NCI-H446 treated with DMSO at 0.1 percent for 48 hours (cell line): ENCODE data around the gene ZNF609.

Experiments
- DNase-seq: peaks from one replicate; lab custom pipeline; 2025; lab: John Stamatoyannopoulos, UW

The ZNF609 gene

DNA sequence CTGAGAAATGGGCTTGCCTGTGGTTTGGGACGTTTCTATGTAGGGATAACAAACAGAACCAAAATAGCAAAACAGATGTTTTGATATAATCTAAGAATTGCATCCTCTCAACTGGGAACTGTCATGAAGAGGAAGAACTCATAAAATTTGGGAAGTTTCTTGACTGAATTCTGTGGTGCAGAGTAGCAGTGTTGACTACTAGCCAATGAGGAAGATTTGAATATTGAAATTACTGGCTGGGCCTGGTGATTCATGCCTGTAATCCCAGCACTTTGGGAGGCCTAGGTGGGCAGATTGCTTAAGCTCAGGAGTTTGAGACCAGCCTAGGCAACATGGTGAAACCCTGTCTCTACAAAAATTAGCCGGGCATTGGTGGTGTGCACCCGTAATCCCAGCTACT, 42.2 kb downstream of the ZNF609 start:
- DNase-seq: no peak

DNA sequence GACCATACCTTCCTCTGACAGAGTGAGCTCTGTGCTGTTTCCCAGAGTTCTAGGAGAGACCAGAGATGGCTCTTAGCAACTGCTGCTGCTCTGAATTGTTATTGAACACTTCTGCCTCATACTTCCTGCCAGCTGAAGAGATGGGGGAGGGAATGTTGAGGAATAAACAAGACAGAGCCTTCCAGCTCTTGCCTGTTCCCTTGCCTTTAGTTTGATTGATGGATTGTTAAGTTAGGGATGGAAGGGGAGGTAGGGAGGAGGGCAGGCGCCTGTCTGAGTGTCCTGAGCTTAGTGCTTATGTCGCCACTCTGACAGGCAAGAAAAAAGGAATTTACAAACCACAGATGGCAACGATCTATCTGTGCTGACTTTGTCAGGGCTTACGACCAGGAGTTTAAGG, 42.8 kb downstream of the ZNF609 start:
- peak; percentile 5 for DNase-seq

DNA sequence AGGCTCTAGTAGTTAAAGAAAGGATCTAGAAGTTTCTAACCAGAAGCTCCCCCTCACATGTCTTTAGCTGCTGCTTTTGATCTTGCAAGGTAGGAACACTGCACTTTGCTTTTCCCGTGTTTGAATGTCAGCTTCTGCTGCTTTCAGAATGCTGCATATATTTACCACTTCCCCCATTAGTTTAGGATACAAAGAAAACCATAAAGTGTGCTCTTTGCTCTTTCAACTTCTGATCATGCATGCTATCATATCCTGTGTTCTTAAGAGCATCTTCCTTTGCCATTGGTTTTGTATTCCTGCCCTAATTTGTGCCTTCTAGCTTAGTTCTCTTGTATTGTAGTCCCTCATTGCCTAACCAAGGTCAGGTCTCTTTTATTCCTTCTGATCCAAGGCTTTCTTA, 43.3 kb downstream of the ZNF609 start:
- no peak for DNase-seq

DNA sequence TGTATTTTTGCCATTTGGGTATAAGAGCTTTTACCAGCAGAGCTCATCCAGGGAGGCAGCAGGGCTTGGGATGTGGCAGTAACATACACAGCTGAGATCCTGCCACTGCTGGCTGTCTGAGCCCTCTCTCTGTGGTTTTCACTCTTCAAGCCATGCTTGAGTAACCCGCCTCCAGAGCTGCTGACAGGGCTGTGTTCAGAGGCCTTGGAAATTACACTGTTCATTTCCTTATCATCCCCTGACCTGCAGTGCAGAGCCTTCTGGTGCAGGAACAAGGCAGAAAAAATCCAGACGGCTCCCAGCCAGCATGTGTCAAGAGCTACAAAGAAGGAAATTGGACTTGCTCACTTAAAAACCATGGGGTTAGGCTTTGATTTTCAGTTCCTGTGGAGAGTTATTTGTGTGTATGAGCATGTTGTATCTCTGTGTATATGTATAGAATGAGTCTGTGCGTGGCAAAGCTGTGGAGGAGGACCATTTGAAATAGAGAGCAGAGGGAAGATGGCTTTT, 47.0 kb downstream of the ZNF609 start:
- no peak for DNase-seq

DNA sequence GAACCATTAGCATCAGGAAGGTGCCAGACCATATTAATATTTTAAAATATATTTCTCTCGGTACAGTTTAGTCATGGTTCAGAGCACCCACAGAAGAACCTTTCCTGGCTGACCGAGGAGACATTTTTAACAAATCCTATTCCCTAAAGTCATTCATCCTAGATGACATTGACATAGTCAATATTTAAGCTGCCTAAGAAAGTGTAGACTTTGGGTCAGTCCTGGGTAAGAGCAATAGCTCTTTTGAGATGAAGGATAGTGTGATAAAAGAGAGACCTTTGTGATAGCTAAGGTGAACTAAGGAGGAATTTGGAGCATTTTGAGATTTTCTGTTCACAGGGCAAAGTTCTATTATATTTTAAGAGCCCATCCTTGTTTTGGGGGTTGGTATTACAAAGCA, 47.5 kb downstream of the ZNF609 start:
- no peak for DNase-seq

DNA sequence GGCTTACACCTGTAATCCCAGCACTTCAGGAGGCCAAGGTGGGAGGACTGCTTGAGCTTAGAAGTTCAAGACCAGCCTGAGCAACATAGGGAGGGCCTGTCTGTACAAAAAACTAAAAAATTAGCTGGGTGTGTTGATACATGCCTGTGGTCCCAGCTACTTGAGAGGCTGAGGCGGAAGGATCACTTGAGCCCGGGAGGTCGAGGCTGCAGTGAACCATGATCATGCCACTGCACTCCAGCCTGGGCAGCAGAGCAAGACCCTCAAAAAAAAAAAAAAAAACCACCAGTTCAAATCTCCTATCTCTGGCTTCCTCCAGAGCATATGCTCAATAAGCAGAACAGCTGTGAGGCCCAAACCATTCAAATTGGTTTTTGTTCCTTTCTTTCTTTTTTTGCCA, 53.4 kb downstream of the ZNF609 start:
- no peak for DNase-seq

DNA sequence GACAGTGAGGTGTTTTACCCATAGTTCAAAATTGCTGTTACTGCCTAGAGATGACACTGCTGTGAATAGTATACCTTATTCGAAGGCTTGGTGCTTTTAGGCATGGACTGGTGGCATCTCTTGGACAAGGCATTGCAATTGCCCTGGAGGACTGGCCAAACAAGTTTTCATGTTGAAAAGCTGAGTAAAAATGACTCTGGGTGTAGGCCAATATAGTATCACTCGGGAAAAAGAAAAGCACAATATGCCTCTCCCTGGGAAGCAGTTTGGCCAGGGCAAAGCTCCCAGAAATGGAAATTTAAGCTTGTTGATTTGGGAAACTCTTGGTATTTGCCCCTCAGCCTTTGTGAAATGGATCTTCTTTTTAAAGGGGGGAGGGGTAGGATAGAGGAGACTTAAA, 54.8 kb downstream of the ZNF609 start:
- no peak for DNase-seq

DNA sequence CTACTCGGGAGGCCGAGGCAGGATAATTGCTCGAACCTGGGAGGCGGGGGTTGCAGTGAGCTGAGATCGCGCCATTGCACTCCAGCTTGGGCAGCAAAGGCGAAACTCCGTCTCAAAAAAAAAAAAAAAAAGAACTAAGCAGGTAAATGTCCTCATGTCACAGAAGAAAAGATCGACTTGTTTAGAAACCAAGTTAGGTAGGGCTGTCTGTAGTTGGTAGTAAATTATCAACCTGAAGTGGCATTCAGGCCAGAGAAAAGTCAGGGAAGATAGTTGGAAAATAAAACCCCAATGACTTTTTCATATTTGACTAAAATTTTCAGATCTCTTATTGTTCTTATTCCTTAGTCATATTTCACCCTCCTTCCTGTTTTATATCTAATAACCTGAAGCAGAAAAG, 55.4 kb downstream of the ZNF609 start:
- DNase-seq: no peak

DNA sequence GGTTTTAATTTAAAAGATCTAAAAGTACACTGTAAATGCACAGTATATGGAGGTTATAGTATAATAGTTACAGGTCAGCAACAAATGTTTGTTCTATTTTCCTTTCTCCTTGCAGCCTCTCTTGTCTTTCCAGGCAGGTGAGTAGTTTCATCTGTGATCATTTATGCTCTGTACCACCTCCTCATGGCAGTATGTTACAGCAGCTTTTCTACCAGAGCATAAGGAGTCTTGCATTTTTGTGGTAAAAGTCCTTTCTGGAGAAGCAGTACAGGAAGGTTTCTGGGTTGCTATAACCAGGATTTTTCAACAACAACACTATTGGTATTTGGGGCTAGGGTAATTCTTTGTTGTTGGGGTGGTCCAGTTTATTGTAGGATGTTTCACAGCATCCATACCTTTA, 59.5 kb downstream of the ZNF609 start:
- no peak for DNase-seq

DNA sequence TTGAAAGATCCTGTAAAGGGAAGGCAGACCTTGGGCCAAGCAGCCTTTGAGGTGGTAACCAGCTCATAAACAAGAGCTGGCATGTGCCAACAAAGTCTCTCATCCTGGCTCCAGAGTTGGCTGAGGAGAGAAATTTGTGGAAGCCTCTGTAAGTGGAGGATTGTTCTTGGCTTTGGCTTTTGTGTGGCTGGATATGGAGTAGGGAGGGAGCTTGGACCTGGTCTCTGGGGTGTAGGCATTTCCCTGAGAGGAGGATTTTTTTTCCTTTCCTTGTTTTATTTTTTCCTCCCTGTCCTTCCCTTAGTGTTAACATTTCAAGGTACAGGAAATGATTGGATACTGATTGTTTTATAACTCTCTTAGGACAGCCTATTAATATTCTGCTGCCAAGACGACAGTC, 60.8 kb downstream of the ZNF609 start:
- peak; percentile 32 for DNase-seq

DNA sequence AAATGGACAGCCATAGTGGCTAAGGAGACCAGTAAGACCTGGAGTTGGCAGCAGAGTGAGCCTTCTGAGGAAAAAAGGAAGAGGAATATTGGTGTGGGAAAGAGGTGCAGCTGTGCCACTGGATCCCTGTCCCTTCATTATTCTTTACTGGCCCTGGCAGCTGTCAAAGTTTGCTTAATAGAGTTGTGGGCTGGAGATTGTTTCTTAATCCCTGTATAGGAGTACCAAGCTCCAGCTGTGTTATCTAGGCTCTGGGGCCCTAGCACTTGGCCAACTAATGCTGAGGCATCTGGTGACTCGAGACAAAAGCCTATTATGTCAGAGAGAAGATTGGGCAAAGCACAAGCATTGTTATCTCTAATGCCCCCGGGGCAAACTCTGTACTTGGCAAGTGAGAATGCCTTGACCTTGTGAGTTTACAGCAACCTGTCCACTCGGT, 61.4 kb downstream of the ZNF609 start:
- DNase-seq: no peak

DNA sequence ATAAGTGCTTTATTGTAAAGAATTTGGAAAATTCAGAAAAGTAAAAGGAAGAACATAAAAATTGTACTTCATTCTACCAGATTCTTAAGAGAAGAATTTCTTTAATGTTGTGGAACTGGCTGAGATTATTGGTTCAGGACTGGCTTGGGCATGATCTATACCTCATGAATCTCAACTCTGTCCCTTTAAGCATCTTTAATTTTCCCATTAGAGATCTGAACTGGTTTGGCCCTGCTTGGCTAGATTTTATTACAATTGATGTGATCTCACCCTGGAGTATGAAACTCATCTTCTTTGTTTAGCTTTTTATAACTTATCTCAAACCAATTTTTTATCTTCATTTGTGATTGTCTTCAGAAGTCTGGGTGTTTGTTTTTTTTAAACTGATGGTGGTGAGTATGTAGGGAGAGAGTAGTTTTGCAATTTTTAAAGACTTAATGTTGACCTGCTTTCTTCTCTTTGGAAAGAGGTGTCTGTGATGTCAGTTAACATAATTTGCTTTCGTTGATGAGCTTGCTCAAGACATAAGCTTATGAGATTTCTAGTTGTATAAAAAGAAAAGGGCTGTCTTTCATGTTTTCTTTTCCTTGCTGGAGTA, 61.9 kb downstream of the ZNF609 start:
- no peak for DNase-seq

DNA sequence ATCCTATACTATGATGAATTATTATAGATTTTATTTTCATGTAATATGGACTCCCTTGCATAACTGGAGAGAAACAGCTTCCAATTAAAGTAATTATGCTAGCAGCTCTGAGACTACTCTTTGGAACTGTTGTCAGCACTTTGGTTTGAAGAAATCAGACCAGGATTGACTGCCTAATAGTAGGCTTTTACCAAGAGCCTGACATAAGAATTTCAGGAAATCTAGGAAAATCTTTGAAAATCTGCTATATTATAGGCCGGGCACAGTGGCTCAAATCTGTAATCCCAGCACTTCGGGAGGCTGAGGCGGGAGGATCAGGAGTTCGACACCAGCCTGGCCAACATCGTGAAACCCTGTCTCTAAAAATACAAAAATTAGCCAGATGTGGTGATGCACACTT, 62.9 kb downstream of the ZNF609 start:
- DNase-seq: no peak

DNA sequence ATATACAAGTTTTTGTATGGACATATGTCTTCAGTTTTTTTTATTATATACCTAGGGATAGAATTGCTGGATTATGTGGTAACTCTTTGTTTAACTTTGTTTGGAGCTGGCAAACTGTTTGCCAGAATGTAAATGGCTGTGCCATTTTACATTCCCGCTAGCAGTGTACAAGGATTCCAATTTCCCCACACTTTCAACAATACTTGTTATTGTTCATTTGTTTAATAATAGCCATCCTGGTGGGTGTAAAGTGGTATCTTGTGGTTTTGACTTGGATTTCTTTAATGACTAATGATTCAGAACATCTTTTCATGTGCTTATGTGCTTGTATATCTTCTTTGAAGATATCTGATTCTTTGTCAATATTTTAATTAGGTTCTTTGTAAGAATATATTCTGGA, 64.4 kb downstream of the ZNF609 start:
- no peak for DNase-seq

DNA sequence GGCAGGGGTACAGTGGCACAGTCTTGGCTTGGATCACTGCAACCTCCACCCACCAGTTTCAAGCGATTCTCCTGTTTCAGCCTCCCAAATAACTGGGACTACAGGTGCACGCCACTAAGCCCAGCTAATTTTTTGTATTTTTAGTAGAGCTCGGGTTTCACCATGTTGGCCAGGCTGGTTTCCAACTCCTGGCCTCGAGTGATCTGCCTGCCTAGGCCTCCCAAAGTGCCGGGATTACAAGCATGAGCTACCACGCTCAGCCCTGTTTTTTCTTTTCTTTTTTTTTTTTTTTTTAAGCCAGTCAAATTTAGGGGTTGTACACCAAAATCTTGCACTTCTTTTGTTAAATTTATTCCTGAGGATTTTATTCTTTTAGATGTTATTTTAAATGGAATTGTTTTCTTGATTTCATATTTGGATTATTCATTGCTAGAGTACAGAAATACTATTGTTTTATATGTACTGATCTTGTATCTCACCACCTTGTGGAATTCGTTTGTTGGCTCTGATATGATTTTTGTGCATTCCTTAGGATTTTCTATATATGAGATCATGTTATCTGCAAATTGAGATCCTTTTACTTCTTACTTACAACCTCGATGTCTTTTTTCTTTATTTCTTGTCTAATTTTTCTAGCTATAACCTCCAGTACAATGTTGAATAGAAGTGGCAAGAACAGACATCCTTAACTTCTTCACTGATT, 65.6 kb downstream of the ZNF609 start:
- no peak for DNase-seq

DNA sequence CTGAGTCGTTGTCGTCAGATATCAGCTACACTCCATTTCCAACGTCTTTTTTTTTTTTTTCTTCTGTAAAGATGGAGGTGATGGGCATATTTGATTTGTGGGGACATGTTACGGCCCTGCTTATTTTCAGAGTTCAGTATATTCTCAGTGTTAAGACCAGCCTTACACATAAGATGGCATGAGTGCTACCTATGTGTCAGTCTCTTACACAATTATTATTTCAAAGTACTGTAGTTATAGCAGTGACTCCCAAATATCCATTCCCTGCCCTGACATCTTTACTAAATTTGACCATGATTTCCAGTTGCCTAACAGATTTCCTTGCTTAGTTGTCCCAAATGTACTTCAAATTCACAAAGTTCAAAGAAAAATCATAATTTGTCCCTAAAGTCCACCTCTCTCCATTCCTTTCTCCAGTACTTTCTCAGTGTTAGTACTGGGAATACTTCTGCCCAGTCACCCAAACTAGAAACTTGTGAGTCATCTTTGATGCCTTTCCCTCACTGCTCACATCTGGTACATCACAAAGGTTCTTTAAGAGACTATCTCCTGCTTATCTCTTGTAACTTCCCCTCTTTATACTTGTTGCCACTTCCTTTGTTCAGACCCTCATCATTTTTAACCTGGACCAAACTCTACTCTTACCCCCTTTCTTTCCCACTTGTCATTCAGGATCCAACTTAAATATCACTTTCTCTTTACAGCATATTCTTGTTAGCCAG, 67.0 kb downstream of the ZNF609 start:
- no peak for DNase-seq

DNA sequence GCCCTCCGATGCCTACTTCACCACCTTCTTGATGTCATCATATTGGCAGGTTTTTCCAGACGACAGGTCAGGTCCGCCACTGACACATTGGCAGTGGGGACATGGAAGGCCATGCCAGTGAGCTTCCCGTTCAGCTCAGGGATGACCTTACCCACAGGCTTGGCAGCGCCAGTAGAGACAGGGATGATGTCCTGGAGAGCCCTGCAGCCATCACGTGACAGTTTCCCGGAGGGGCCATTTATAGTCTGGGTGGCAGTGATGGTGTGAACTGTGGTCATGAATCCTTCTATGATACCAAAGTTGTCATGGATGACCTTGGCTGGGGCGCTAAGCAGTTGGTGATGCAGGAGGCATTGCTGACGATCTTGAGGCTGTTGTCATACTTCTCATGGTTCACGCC, 68.5 kb downstream of the ZNF609 start:
- DNase-seq: no peak

DNA sequence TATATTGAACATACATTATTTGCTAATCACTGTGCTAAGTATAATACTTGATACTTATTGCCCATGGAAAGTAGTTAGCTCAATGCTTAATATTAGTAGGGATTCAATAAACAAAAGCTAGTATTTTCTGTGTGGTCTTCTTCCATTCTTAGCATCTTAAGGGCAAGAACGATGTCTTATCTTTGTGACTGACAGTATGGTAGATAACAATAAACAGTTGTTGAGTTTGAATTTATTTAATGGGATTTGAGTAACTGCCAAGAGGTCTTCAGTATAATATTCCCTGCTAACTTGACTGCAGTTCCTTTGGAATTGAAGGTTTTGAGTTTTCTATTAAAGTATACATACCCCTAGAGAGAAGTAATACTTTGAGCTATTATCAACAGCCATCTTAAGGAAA, 70.1 kb downstream of the ZNF609 start:
- DNase-seq: no peak

DNA sequence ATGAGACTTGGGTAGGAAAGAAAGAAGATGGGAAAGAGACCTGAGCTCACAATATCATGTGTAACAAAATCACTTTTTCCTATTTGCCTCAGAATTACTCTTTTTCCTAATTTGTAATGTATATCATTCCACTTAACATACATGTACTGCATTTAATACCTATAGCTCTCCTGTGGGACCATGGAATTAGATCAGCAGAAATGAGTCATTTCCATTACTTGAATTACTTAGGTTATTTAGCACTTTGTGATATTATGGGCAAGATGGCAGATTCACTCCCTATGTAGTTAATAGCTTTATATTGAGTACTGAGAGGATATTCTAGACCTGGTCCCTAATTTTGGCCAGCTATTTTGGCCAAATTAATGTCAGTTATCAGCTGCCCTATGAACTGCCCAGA, 70.5 kb downstream of the ZNF609 start:
- no peak for DNase-seq

DNA sequence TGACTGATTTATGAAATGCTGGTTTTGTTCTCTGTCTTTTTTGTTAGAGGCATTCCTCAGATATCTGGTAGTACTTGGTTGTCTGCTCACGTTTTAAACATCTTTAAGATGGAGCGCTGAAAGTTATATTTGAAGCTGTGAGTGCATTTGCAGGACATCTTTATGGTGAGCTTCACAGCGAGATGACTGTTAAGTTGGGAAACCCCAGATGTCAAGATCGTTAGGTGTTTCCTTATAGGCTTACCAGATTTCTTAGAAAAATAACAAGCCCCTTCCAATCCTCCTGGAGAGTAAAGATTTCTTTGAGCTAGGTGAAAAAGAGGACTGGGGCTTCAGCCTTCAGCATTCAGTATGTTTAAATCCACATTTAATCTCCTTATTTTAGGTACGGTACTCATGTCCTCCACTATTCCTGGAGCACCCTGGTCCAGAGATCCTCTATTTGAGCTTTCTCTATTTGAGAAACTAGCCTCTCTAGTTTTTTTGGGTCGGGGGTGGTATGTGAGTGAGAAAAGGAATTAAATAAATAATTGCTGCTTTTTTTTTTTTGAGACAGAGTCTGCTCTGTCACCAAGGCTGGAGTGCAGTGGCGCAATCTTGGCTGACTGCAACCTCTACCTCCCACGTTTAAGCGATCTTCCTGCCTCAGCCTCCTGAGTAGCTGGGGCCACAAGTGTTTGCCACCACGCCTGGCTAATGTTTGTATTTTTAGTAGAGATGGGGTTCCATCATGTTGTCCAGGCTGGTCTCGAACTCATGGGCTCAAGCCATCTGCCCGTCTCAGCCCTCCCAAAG, 72.3 kb downstream of the ZNF609 start:
- no peak for DNase-seq

DNA sequence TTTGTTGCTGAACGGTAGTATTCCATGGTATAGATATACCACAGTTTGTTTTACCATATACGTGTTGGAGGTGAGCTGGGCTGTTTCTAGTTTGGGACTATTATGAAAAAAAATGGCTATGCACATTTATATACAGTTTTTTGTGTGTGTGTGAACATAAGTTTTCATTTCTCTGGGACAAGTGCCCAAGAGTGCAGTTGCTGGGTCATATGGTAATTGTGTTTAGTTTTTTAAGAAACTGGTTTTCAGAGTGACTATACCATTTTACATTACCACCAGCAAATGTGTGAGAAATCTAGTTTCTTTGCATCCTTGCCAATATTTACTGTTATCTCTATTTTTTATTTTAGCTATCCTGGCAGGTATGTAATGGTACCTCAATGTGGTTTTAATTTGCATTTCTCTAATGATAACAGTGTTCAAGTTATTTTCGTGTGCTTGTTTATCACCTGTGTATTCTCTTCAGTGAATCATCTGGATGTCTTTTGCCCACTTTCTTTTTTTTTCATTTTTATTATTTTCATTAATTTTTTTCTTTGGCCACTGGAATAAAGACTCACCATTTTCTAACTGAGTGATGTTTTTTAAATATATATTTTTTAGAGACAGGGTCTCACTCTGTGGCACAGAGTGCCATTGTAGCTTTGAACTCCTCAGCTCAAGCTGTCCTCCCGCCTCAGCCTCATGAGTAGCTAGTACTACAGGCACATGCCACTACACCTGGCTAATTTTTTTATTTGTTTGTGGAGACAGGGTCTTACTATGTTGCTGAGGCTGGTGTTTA, 75.3 kb downstream of the ZNF609 start:
- no peak for DNase-seq
